ENCODE data around the gene PIPOX.

GRCh38 chr17:29007456-29007855 is 35.5 kb upstream of the PIPOX start:
- TF ChIP-seq CTCF (CRISPR knock-in tag; IDR thresholded peaks at IDR 0.05): no peak
- TF ChIP-seq POLR2A (IDR thresholded peaks at IDR 0.05; ENCODE audit: insufficient read depth in 1 of 2, low read depth in 2 of 2, low read length in 2 of 2): no peak
- TF ChIP-seq POLR2AphosphoS5 (IDR thresholded peaks at IDR 0.05; ENCODE audit: low read depth, low read length): no peak
- no peak for TF ChIP-seq NFE2 (CRISPR knock-in tag; IDR thresholded peaks at IDR 0.05)
- TF ChIP-seq HCFC1 (IDR thresholded peaks at IDR 0.05; ENCODE audit: low read depth, low read length): no peak
- no peak for TF ChIP-seq YY1 (IDR thresholded peaks at IDR 0.05; ENCODE audit: insufficient read depth, insufficient replicate concordance, low read depth, low read length)
- TF ChIP-seq ZNF577 (CRISPR knock-in tag; IDR thresholded peaks at IDR 0.05; ENCODE audit: borderline replicate concordance, low read depth): no peak
- TF ChIP-seq SIX4 (CRISPR knock-in tag; IDR thresholded peaks at IDR 0.05): no peak
- TF ChIP-seq ZSCAN20 (CRISPR knock-in tag; IDR thresholded peaks at IDR 0.05; ENCODE audit: borderline replicate concordance): no peak
- TF ChIP-seq ZBTB34 (CRISPR knock-in tag; IDR thresholded peaks at IDR 0.05): no peak
